Muscle layer of duodenum (tissue), 2 donors: ENCODE results near the gene SFTPB.
"Not testable (repeated sequence)": the region's sequence is repeated elsewhere in the genome, so short reads cannot be mapped to it uniquely, and the experiment has no call there.

Source experiments
- H3K27ac ChIP-seq: one replicate; pipeline ENCODE4 v1.7.0; 2013; ENCODE audit warnings: mild to moderate bottlenecking, low read length
- H3K27me3 ChIP-seq: one replicate; pipeline ENCODE4 v1.7.0; 2013; ENCODE audit warnings: low read depth, mild to moderate bottlenecking, control low read depth, low read length
- H3K36me3 ChIP-seq, 2 donors: one replicate each; pipeline ENCODE4 v1.7.0; 2013; ENCODE audit warnings: low read length in 2 of 2, control low read depth in 1 of 2, mild to moderate bottlenecking in 1 of 2; ENCODE audit not compliant: insufficient read depth in 2 of 2, control insufficient read depth in 1 of 2
- H3K4me1 ChIP-seq, 2 donors: one replicate each; pipeline ENCODE4 v1.7.0; 2013; ENCODE audit warnings: low read length in 2 of 2, mild to moderate bottlenecking in 2 of 2, control low read depth in 1 of 2, moderate library complexity in 1 of 2; ENCODE audit not compliant: insufficient read depth in 2 of 2, control insufficient read depth in 1 of 2
- H3K4me3 ChIP-seq, 2 donors: one replicate each; pipeline ENCODE4 v1.7.0; 2013; ENCODE audit warnings: low read length in 2 of 2, low read depth in 1 of 2, mild to moderate bottlenecking in 1 of 2
- H3K9me3 ChIP-seq, 2 donors: one replicate each; pipeline ENCODE4 v1.7.0; 2013; ENCODE audit warnings: low read length in 2 of 2, control low read depth in 1 of 2, mild to moderate bottlenecking in 1 of 2; ENCODE audit not compliant: control insufficient read depth in 1 of 2
- donor health status: healthy.

The SFTPB gene

DNA sequence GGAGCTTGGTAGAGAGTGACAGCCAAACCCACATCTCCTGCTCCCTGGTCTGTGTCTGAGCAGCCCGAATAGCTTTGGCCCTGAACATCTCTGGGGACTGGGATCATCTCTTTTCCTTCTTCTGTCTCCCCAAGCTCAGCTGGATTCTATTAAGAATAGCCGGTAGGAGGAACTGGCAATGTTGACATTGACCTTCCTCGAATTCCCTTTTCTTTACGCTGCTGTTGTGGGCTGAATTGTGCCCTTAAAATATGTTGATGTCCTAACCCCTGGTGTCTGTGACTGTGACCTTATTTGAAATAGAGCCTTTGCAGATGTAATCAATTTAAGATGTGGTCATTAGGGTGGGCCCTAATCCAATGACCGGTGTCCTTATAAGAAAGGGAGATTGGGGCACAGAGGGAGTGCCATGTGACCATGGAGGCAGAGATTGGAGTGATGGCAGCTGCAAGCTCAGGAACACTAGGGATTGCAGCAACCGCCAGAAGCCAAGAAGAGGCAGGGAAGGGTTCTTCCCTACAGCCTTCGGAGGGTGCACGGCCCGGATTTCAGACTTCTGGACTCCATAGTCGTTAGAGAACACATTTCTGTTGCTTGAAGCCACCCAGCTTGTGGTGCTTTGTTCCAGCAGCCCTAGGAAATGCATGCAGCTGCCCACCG lies 5.8 kb upstream of the SFTPB start:
- Histone ChIP-seq H3K4me3 (no peak overlapping the region), H3K9me3 (no peaks in the 10 kb centered on the region), H3K27ac (no peak overlapping the region), H3K4me1 (peaks cover under 1 to 7% of the 10 kb centered on the region in 2 donors), H3K27me3 (no peaks in the 10 kb centered on the region), H3K36me3 (no peaks in the 10 kb centered on the region)

DNA sequence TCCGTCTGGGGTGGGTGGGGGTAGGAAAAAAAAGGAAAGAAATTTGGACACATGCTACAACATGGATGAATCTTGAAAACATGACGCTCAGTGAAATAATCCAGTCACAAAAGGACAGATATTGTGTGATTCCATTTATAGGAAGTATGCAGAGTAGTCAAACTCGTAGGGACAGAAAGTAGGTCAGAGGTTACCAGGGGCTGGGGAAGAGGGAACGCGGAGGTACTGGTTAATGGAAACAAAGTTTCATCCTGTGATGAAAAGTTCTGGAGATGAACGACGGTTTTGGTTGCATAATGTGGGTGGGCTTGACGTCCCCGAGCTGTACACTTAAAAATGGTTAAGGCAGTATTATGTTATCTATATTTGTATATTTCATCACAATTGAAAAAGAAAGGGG lies 4.5 kb upstream of the SFTPB start:
- Histone ChIP-seq H3K36me3 (no peaks in the 10 kb centered on the region), H3K27ac (no peak overlapping the region), H3K9me3 (no peaks in the 10 kb centered on the region), H3K4me1 (no peaks in the 10 kb centered on the region), H3K4me3 (no peak overlapping the region), H3K27me3 (no peaks in the 10 kb centered on the region)

- H3K4me1 ChIP-seq, H3K4me3 ChIP-seq, H3K27ac ChIP-seq, H3K9me3 ChIP-seq, H3K36me3 ChIP-seq, H3K27me3 ChIP-seq: not testable (repeated sequence)
Measured at GRCh38 chr2:85670416-85670815, 2.4 kb upstream of the SFTPB start.

DNA sequence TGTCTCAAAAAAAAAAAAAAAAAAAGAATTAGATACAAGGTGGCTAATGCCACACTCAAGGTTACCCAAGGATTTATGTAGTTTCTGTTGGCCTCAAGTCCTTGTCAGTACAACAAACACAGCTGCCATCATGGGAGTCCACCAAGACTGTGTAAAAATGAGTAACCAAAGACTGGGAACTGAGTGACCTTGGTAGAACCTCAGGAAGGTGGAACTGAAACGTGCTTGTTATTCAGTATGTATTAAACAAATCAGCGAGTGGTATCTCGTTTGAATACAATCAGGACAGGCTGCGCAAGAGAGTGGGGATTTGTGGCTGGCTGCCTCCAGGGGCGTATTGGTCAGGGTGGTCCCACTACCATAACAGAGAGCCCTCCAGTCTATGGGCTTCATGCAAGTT lies 1.6 kb upstream of the SFTPB start:
- no peaks in the 10 kb centered on the region for H3K36me3 ChIP-seq
- H3K27ac ChIP-seq: no peak overlapping the region
- H3K4me3 ChIP-seq: no peak overlapping the region

DNA sequence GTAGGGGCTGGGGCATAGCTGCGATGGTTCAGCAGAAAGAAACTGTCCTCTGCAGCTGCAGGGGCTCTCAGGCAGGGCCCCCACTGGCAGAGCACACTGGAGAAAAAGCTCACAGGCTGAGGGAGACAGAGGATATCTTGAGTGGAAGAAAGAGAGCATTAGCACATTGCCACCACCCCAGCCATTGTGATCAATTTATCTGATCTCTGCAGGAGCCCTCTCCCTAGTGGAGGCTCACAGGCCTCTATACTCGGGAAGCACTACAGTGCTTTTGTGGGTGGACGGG lies 801 bp upstream of the SFTPB start:
- H3K4me1 ChIP-seq: no peaks in the 10 kb centered on the region
- no peak overlapping the region for H3K4me3 ChIP-seq
- no peaks in the 10 kb centered on the region for H3K27me3 ChIP-seq
- H3K9me3 ChIP-seq: no peaks in the 10 kb centered on the region
- H3K36me3 ChIP-seq: no peaks in the 10 kb centered on the region
- H3K27ac ChIP-seq: no peak overlapping the region

More for the DNA sequence above, 1.6 kb upstream of the SFTPB start:
- H3K27me3 ChIP-seq: no peaks in the 10 kb centered on the region
- H3K4me1 ChIP-seq: no peaks in the 10 kb centered on the region
- H3K9me3 ChIP-seq: no peaks in the 10 kb centered on the region

- Histone ChIP-seq H3K4me3 (no peak overlapping the region), H3K27ac (no peak overlapping the region)
Measured at GRCh38 chr2:85667561-85668008, 414 bp downstream of the SFTPB start.

DNA sequence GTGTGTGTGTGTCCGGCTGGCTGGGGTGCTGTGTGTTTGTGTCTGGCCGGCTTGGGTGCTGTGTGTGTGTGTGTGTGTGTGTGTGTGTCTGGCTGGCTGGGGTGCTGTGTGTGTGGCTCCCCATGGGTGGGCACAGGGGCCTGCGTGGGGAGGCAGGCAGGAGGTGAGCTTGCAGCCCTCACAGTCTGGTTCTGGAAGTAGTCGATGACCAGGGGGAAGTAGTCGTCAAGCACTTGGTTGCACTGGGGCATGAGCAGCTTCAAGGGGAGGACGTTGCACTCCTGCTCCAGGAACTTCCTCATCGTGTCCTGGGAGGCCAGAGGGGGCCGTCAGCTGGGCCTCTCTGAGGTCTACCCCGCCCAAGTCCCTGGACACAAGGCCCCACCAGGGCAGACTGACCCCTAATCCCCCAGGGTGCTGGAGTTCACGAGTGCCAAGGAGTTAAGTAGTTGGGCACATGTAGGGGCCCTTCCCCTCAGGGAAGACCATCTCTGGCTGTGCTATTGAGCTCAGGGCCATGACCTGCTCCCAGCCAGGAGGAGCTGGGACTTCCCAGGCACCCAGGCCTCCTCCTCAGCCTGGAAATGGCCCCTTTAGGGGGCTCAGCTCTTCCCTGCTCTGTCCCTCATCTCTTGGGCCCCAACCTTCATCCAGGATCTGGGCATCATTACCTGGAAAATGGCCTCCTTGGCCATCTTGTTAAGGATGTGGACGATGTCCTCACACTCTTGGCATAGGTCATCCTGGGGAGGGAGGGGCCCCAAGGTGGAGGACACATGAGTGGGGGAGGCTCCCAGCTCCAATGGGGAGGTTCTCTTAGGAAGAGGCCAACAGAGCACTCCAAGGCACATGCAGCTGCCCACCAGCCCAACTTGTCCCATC lies 1.3 kb downstream of the SFTPB start:
- no peaks in the 10 kb centered on the region for H3K4me1 ChIP-seq
- H3K36me3 ChIP-seq: no peaks in the 10 kb centered on the region
- no peak overlapping the region for H3K4me3 ChIP-seq
- H3K27me3 ChIP-seq: no peaks in the 10 kb centered on the region
- H3K27ac ChIP-seq: no peak overlapping the region
- no peaks in the 10 kb centered on the region for H3K9me3 ChIP-seq

More at GRCh38 chr2:85667561-85668008, 414 bp downstream of the SFTPB start:
- Histone ChIP-seq H3K4me1 (no peaks in the 10 kb centered on the region), H3K9me3 (no peaks in the 10 kb centered on the region), H3K27me3 (no peaks in the 10 kb centered on the region), H3K36me3 (no peaks in the 10 kb centered on the region)

DNA sequence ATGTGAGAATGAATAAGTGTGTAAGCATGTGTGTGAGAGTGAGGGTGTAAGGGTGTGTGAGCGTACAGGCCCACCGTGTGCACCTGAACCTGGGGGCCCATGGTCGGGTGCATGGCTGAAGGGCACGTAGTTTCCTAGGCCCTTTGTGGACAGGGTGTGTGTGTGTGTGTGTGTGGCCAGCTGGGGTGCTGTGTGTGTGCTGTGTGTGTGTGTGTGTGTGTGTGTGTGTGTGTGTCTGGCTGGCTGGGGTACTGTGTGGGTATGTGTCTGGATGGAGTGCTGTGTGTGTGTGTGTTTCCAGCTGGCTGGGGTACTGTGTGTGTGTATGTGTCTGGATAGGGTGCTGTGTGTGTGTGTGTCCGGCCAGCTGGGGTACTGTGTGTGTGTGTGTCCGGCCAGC lies 2.0 kb downstream of the SFTPB start:
- no peak overlapping the region for H3K4me3 ChIP-seq

DNA sequence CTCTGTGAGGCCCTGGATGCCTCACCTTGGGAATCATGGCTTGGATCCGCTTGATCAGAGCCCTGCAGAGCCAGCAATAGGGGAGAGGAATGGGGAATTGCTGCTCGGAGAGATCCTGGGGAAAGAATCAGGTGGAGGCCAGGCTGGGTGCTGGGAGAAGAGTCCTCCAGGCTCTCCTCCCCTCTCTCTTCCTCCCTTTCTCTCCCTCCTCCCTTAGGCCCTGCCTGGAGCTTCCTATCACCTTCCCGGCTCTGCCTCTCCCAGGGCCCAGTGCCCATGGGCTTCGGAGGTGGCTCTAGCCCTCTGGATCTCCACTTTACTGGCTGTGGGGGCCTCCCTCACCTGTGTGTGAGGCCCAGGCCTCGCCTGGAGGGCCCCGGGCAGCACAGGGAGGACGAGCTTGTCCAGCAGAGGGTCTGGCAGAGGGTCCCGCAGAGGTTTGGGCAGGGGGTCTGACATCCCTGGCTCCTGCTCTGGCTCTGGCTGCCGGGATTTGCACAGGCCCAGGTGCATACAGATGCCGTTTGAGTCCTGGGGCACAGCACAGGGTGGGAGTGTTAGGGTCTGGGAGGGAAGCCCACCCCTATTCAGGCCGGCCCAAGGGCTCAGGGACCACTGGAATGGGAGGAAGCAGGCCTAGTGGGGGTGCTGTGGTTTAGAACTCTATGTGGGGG lies 2.6 kb downstream of the SFTPB start:
- no peak overlapping the region for H3K27ac ChIP-seq
- H3K4me3 ChIP-seq: no peak overlapping the region
- H3K36me3 ChIP-seq: no peaks in the 10 kb centered on the region
- H3K4me1 ChIP-seq: no peaks in the 10 kb centered on the region
- H3K9me3 ChIP-seq: no peaks in the 10 kb centered on the region
- H3K27me3 ChIP-seq: no peaks in the 10 kb centered on the region

More for the DNA sequence above, 2.0 kb downstream of the SFTPB start:
- Histone ChIP-seq H3K9me3 (no peaks in the 10 kb centered on the region), H3K27me3 (no peaks in the 10 kb centered on the region), H3K27ac (no peak overlapping the region), H3K4me1 (no peaks in the 10 kb centered on the region), H3K36me3 (no peaks in the 10 kb centered on the region)

DNA sequence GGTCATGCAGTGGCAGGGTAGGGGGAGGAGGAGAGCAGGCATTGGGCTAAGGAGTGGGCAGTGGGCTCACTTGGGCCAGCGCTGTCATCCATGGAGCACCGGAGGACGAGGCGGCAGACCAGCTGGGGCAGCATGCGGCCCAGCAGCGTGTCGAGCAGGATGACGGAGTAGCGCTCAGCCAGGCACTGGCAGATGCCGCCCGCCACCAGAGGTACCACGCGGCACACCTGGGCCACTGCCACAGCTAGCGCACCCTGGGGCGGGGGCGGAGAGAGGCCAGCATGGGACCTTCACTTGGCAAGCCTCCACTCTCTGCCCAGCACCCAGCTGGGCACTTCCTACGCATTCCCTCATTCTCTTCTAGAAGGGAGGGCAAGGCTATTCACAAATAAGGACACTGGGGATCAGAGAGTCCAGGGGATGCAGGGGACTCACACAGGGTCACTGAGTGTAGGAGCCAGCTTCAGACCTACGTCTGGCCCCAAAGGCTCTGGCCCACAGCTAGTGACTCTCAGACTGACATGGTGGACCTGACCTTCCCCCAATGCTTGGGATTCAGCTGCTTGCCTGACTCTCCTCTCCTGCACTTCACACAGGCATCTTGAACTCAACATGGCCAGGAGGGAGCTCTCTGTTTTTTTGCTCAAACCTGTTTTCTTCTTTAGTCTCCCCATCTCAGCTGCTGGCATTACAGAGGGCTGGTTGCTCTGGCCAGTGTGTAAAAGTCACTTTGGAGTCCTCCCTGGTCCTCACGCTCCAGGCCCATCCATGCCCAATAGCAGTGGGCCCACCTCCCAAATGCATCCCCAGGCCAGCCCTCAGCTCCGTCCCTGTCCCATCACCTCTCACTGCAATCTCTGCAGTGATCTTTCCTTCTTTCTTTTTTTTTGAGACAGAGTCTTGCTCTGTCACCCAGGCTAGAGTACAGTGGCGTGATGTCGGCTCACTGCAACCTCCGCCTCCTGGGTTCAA lies 4.1 kb downstream of the SFTPB start:
- no peak overlapping the region for H3K27ac ChIP-seq
- no peak overlapping the region for H3K4me3 ChIP-seq
- H3K9me3 ChIP-seq: no peaks in the 10 kb centered on the region
- H3K36me3 ChIP-seq: no peaks in the 10 kb centered on the region
- H3K4me1 ChIP-seq: no peaks in the 10 kb centered on the region
- no peaks in the 10 kb centered on the region for H3K27me3 ChIP-seq
